ENCODE data around the gene ACIN1.

The ACIN1 gene

GRCh38 chr14:23049011-23049410 lies 45.9 kb downstream of the ACIN1 start:
- no peak for TF ChIP-seq TEAD4 (IDR thresholded peaks at IDR 0.05)
- TF ChIP-seq NFIC (IDR thresholded peaks at IDR 0.05) = no peak
- no peak for TF ChIP-seq RAD21 (IDR thresholded peaks at IDR 0.05; ENCODE audit: low read depth)
- no peak for TF ChIP-seq TCF12 (IDR thresholded peaks at IDR 0.05; ENCODE audit: low read depth)
- TF ChIP-seq, protein P1, sequence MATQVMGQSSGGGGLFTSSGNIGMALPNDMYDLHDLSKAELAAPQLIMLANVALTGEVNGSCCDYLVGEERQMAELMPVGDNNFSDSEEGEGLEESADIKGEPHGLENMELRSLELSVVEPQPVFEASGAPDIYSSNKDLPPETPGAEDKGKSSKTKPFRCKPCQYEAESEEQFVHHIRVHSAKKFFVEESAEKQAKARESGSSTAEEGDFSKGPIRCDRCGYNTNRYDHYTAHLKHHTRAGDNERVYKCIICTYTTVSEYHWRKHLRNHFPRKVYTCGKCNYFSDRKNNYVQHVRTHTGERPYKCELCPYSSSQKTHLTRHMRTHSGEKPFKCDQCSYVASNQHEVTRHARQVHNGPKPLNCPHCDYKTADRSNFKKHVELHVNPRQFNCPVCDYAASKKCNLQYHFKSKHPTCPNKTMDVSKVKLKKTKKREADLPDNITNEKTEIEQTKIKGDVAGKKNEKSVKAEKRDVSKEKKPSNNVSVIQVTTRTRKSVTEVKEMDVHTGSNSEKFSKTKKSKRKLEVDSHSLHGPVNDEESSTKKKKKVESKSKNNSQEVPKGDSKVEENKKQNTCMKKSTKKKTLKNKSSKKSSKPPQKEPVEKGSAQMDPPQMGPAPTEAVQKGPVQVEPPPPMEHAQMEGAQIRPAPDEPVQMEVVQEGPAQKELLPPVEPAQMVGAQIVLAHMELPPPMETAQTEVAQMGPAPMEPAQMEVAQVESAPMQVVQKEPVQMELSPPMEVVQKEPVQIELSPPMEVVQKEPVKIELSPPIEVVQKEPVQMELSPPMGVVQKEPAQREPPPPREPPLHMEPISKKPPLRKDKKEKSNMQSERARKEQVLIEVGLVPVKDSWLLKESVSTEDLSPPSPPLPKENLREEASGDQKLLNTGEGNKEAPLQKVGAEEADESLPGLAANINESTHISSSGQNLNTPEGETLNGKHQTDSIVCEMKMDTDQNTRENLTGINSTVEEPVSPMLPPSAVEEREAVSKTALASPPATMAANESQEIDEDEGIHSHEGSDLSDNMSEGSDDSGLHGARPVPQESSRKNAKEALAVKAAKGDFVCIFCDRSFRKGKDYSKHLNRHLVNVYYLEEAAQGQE (IDR thresholded peaks at IDR 0.05; ENCODE audit: low read depth) = no peak
- TF ChIP-seq CEBPB (IDR thresholded peaks at IDR 0.05) = no peak
- TF ChIP-seq USF1 (IDR thresholded peaks at IDR 0.05) = no peak
- TF ChIP-seq CREB1 (IDR thresholded peaks at IDR 0.05; ENCODE audit: low read depth) = no peak
- TF ChIP-seq YY1 (IDR thresholded peaks at IDR 0.05; ENCODE audit: low read depth) = no peak
- TF ChIP-seq, protein P2, sequence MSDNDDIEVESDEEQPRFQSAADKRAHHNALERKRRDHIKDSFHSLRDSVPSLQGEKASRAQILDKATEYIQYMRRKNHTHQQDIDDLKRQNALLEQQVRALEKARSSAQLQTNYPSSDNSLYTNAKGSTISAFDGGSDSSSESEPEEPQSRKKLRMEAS (IDR thresholded peaks at IDR 0.05) = no peak
- TF ChIP-seq EGR1 (IDR thresholded peaks at IDR 0.05) = no peak
- no peak for TF ChIP-seq EP300 (IDR thresholded peaks at IDR 0.05; ENCODE audit: borderline replicate concordance)
- TF ChIP-seq FOXM1 (IDR thresholded peaks at IDR 0.05; ENCODE audit: borderline replicate concordance, low read depth) = no peak
- TF ChIP-seq ZBTB7A (IDR thresholded peaks at IDR 0.05; ENCODE audit: low read depth) = no peak
- no peak for TF ChIP-seq TAF1 (IDR thresholded peaks at IDR 0.05; ENCODE audit: low read depth)

GRCh38 chr14:23047751-23048693 lies 46.9 kb downstream of the ACIN1 start:
- no peak for TF ChIP-seq FOXM1 (IDR thresholded peaks at IDR 0.05; ENCODE audit: borderline replicate concordance, low read depth)
- TF ChIP-seq CREB1 (IDR thresholded peaks at IDR 0.05; ENCODE audit: low read depth) = no peak
- TF ChIP-seq NFIC (IDR thresholded peaks at IDR 0.05) = no peak
- no peak for TF ChIP-seq RAD21 (IDR thresholded peaks at IDR 0.05; ENCODE audit: low read depth)
- TF ChIP-seq TCF12 (IDR thresholded peaks at IDR 0.05; ENCODE audit: low read depth) = no peak
- TF ChIP-seq YY1 (IDR thresholded peaks at IDR 0.05; ENCODE audit: low read depth) = no peak
- TF ChIP-seq, protein P2 (IDR thresholded peaks at IDR 0.05) = no peak
- no peak for TF ChIP-seq EP300 (IDR thresholded peaks at IDR 0.05; ENCODE audit: borderline replicate concordance)
- no peak for TF ChIP-seq EGR1 (IDR thresholded peaks at IDR 0.05)
- no peak for TF ChIP-seq CEBPB (IDR thresholded peaks at IDR 0.05)
- no peak for TF ChIP-seq TAF1 (IDR thresholded peaks at IDR 0.05; ENCODE audit: low read depth)
- TF ChIP-seq, protein P1 (IDR thresholded peaks at IDR 0.05; ENCODE audit: low read depth) = no peak
- TF ChIP-seq TEAD4 (IDR thresholded peaks at IDR 0.05) = no peak

- TF ChIP-seq TCF12 (IDR thresholded peaks at IDR 0.05; ENCODE audit: low read depth) = no peak
- no peak for TF ChIP-seq FOXM1 (IDR thresholded peaks at IDR 0.05; ENCODE audit: borderline replicate concordance, low read depth)
- no peak for TF ChIP-seq CEBPB (IDR thresholded peaks at IDR 0.05)
- no peak for TF ChIP-seq TEAD4 (IDR thresholded peaks at IDR 0.05)
- no peak for TF ChIP-seq RAD21 (IDR thresholded peaks at IDR 0.05; ENCODE audit: low read depth)
- no peak for TF ChIP-seq EP300 (IDR thresholded peaks at IDR 0.05; ENCODE audit: borderline replicate concordance)
- no peak for TF ChIP-seq CREB1 (IDR thresholded peaks at IDR 0.05; ENCODE audit: low read depth)
- TF ChIP-seq, protein P2 (IDR thresholded peaks at IDR 0.05) = no peak
- no peak for TF ChIP-seq EGR1 (IDR thresholded peaks at IDR 0.05)
- TF ChIP-seq, protein P1 (IDR thresholded peaks at IDR 0.05; ENCODE audit: low read depth) = no peak
- TF ChIP-seq YY1 (IDR thresholded peaks at IDR 0.05; ENCODE audit: low read depth) = no peak
- TF ChIP-seq TAF1 (IDR thresholded peaks at IDR 0.05; ENCODE audit: low read depth) = no peak
- no peak for TF ChIP-seq NFIC (IDR thresholded peaks at IDR 0.05)
- no peak for TF ChIP-seq ZBTB7A (IDR thresholded peaks at IDR 0.05; ENCODE audit: low read depth)
- no peak for TF ChIP-seq USF1 (IDR thresholded peaks at IDR 0.05)
Measured at GRCh38 chr14:23047034-23047634, 47.8 kb downstream of the ACIN1 start.

Data from Ishikawa (cell line).